NOMO-1 (cell line): ENCODE measurements around the gene CUBN.

Experiments
- DNase-seq, 2 experiments: peaks; one replicate each; lab custom pipeline; 2025; ENCODE audit not compliant: unreplicated experiment in 2 of 2; lab: John Stamatoyannopoulos, UW

CUBN gene

GRCh38 chr10:16804123-16804522 lies 325.5 kb downstream of the CUBN start:
- DNase-seq = no peak

GRCh38 chr10:16803464-16803863 lies 326.1 kb downstream of the CUBN start:
- DNase-seq = no peak

- no peak for DNase-seq
Observed at GRCh38 chr10:16799621-16800020, 330.0 kb downstream of the CUBN start.

GRCh38 chr10:16798571-16798970 lies 331.0 kb downstream of the CUBN start:
- no peak for DNase-seq

GRCh38 chr10:16795410-16796073 lies 334.1 kb downstream of the CUBN start:
- no peak for DNase-seq

- no peak for DNase-seq
Observed at GRCh38 chr10:16794005-16794404, 335.6 kb downstream of the CUBN start.

- DNase-seq = no peak
Observed at GRCh38 chr10:16792675-16793074, 336.9 kb downstream of the CUBN start.

GRCh38 chr10:16789765-16790164 lies 339.8 kb downstream of the CUBN start:
- DNase-seq = no peak

GRCh38 chr10:16789261-16789660 lies 340.4 kb downstream of the CUBN start:
- DNase-seq = no peak

- DNase-seq = no peak
Observed at GRCh38 chr10:16788778-16789177, 340.8 kb downstream of the CUBN start.

- DNase-seq = no peak
Observed at GRCh38 chr10:16788125-16788524, 341.5 kb downstream of the CUBN start.

GRCh38 chr10:16787361-16787791 lies 342.2 kb downstream of the CUBN start:
- no peak for DNase-seq

GRCh38 chr10:16780338-16780880 lies 349.2 kb downstream of the CUBN start:
- DNase-seq = no peak

GRCh38 chr10:16779384-16779915 lies 350.2 kb downstream of the CUBN start:
- DNase-seq = no peak

- peak; percentile 3 to 30 for DNase-seq
Observed at GRCh38 chr10:16777473-16778370, 351.9 kb downstream of the CUBN start.

GRCh38 chr10:16776896-16777295 lies 352.7 kb downstream of the CUBN start:
- no peak for DNase-seq
